NCI-H510A treated with DMSO at 0.1 percent for 48 hours (cell line): ENCODE results near the gene PAQR5.

Experiments used
- DNase-seq: peaks from one replicate; lab custom pipeline; 2025; lab: John Stamatoyannopoulos, UW

Gene PAQR5

GRCh38 chr15:69392352-69392751, 93.6 kb downstream of the PAQR5 start:
- peak; percentile 20 for DNase-seq

DNA sequence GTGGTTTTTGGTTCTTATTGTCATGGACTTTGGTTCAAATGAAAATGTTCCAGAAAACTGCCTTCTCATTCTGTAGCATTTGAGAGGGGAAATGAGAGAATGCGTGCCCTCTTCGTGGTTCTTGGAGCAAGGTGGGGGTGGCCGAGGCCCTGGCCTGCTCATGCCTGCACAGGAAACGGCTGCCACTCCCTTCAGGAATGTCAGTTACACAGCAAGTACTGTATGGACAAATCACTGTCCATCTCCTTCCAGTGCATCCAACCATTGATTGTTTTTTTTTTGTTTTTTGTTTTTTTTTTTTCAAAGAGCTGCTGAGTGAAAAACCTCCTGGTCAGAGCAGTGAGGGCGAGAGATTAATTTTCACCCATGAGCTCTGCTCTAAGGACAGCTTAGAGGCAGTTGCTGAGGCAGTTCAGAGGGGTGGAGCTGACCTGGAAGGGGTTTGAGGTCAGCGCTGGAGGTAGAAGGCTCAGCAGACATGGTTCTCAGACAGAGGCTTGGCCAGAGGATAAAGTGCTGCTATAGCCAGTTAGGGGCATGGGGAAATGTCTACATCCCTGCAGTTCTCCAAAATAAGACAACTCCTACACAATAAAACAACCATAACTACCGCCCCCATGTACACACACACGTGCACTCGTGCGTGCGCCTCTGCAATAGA, 95.2 kb downstream of the PAQR5 start:
- DNase-seq: no peak

GRCh38 chr15:69394556-69395282, 96.0 kb downstream of the PAQR5 start:
- DNase-seq: peak; percentile 28

DNA sequence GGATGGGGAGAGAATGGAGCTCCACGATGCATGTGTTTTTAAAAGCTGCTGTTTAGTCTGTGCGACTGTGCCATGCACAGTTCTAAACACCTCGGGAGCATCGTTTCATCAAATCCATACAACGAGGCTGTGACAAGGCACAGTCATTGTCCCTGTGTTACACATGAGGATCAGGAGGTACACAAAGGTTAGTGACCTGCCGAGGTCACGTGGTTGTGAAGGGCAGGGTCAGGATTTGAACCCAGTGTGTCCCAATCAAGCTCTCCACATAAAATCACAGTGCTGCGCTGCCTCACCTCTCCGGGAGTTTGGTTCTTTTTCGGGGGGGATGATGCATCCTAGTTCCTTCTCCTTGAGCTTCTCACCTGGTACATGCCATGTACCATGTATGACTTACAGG, 96.7 kb downstream of the PAQR5 start:
- no peak for DNase-seq

- no peak for DNase-seq
Measured at GRCh38 chr15:69395991-69396390, 97.3 kb downstream of the PAQR5 start.

GRCh38 chr15:69398491-69398891, 99.8 kb downstream of the PAQR5 start:
- DNase-seq: no peak

DNA sequence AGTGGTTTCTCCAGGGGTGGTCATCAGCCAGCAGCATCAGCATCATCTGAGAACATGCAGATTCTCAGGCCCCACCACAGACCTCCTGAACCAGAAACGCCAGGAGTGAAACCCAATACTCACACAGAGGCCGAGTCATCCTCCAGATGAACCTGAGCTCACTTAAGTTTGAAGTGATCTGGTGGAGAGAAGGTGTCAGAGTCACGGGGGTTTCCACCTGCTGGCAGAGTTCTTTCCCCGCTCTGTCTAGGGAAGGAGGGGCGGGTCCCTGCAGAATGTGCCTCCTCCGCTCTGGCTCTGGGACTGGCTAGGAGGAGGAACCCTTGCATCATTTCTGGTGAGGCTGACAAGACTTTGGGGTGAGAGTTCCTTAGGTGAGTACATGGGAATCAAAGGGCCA, 102.1 kb downstream of the PAQR5 start:
- DNase-seq: peak; percentile 8

GRCh38 chr15:69402816-69403215, 104.1 kb downstream of the PAQR5 start:
- DNase-seq: no peak

GRCh38 chr15:69403594-69403993, 104.9 kb downstream of the PAQR5 start:
- no peak for DNase-seq

DNA sequence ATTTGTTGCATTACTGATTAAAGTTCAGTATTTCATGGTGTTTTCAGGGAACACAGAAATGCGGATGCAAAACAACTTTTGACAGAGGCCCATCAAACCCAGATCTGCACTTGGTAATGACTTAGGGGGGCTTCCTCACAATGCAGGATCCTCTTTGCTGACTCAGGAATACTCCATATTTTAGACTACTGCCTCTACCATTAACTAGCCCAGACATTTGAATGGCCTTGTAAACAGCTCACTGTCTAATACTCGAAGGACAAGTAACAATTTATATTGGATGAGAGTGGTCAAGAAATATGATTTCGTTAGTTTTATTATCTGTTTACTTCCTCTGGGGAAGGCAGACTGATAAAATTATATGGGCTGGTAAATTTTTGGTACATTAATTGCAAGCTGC, 106.4 kb downstream of the PAQR5 start:
- DNase-seq: no peak

GRCh38 chr15:69407719-69408400, 109.1 kb downstream of the PAQR5 start:
- DNase-seq: no peak

GRCh38 chr15:69408841-69409240, 110.1 kb downstream of the PAQR5 start:
- DNase-seq: no peak

GRCh38 chr15:69410248-69410874, 111.6 kb downstream of the PAQR5 start:
- DNase-seq: peak; percentile 24

GRCh38 chr15:69412274-69412673, 113.6 kb downstream of the PAQR5 start:
- no peak for DNase-seq

GRCh38 chr15:69412701-69413100, 114.0 kb downstream of the PAQR5 start:
- DNase-seq: no peak

- DNase-seq: peak; percentile 66
Measured at GRCh38 chr15:69413822-69414700, 115.3 kb downstream of the PAQR5 start, which contains the start of gene KIF23. Gene KIF23 (plus strand): TSS chr15:69414349. CDS start chr15:69414466, 117 bp downstream.

- DNase-seq: no peak
Measured at GRCh38 chr15:69414701-69415167, 116.0 kb downstream of the PAQR5 start.

GRCh38 chr15:69415381-69415780, 116.7 kb downstream of the PAQR5 start:
- no peak for DNase-seq

DNA sequence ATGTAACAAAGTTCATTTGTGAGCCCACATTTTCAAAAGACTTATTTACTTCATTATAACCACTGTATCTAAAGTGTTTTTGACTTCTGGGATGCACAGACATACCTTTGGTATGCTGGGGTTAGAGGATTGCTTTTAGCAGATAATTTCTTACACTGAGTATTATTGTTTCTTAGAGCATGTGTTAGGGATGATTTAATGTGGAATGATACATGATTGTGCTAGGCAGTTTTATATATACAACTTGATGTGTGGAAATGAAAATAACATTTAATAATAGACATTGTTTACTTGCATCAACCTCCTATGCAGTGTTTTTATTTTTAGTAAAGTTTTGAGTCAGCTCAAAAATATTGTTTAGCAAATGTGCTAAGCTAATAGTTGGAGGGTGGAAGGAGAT, 118.9 kb downstream of the PAQR5 start:
- no peak for DNase-seq

GRCh38 chr15:69421498-69421897, 122.8 kb downstream of the PAQR5 start:
- DNase-seq: no peak

DNA sequence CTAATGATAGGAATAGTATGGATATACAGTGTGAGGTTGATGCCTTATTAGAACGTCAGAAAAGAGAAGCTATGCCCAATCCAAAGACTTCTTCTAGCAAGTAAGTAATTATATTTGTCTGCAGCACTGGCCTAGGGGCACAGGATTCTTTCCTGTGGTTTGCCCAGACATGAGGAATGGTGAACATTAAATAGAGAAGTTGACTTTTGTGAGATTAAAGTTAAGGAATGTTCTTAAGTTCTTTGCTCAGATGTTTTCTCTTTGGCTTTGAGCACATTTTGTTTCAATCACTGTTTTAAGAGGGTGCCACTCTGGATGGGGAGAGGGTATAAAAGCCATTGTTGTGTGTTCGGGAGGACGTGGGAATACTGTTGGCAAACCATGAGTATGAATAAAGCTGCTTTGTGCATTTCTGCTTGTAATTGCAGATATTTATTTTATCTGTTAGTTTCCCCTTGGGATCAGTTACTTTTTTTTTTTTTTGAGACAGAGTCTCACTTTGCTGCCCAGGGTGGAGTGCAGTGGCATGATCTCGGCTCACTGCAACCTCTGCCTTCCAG, 123.7 kb downstream of the PAQR5 start:
- DNase-seq: no peak
